ENCODE measurements around the gene MTURN. TPM values are rescaled to one million over a fixed set of nuclear protein-coding genes. Genes with fewer than 3 reads are reported as not detected.

MTURN gene
- total RNA-seq, 1 donor from 2014 or later, result 18.0 TPM

GRCh38 chr7:30180718-30181117 lies 45.9 kb downstream of the MTURN start:
- Histone ChIP-seq H3K9me3 (ENCODE audit: low read depth) (no peaks in the 10 kb centered on the region), H3K79me2 (ENCODE audit: low read depth) (no peaks in the 10 kb centered on the region), H4K20me1 (ENCODE audit: low read depth) (no peaks in the 10 kb centered on the region), H2AFZ (replicated peaks) (no peak overlapping the region), H3K27me3 (no peaks in the 10 kb centered on the region), H3F3A (ENCODE audit: low read depth) (no peaks in the 10 kb centered on the region), H3K4me2 (no peak overlapping the region), H3K4me1 (no peaks in the 10 kb centered on the region), H3K36me3 (no peaks in the 10 kb centered on the region), H3K4me3 (no peak overlapping the region), H3K9ac (no peak overlapping the region), H3K27ac (no peak overlapping the region)
- no peak for DNase-seq (ENCODE audit: low spot score)
- no peak overlapping the region for H3K27ac Mint-ChIP-seq
- no peak for TF ChIP-seq CTCF (IDR thresholded peaks at IDR 0.05)
- no peak for TF ChIP-seq EZH2phosphoT487 (IDR thresholded peaks at IDR 0.05)
- TF ChIP-seq EZH2 (IDR thresholded peaks at IDR 0.05), result no peak
- H3K27me3 Mint-ChIP-seq (ENCODE audit: insufficient read depth, low read depth), result peaks cover 2% of the 10 kb centered on the region
- H3K9me3 Mint-ChIP-seq, result peaks cover 3% of the 10 kb centered on the region
- no peak overlapping the region for H3K4me3 Mint-ChIP-seq
- H3K36me3 Mint-ChIP-seq, result no peaks in the 10 kb centered on the region
- peaks cover 2% of the 10 kb centered on the region for H3K4me1 Mint-ChIP-seq

- no peaks in the 10 kb centered on the region for H3K36me3 ChIP-seq
- H3K9ac ChIP-seq, result no peak overlapping the region
- H3K9me3 Mint-ChIP-seq, result peaks cover 4% of the 10 kb centered on the region
These were observed 46.4 kb downstream of the MTURN start for GRCh38 chr7:30181211-30181610.

GRCh38 chr7:30181736-30182522 lies 47.1 kb downstream of the MTURN start:
- no peaks in the 10 kb centered on the region for H3F3A ChIP-seq (ENCODE audit: low read depth)
- no peaks in the 10 kb centered on the region for H3K27me3 ChIP-seq
- no peaks in the 10 kb centered on the region for H3K36me3 ChIP-seq
- no peak overlapping the region for H3K27ac ChIP-seq
- DNase-seq (ENCODE audit: low spot score), result no peak
- no peak overlapping the region for H3K27ac Mint-ChIP-seq
- no peaks in the 10 kb centered on the region for H3K79me2 ChIP-seq (ENCODE audit: low read depth)
- H3K9me3 Mint-ChIP-seq, result peaks cover 10% of the 10 kb centered on the region
- peaks cover 2% of the 10 kb centered on the region for H3K27me3 Mint-ChIP-seq (ENCODE audit: insufficient read depth, low read depth)
- H3K9ac ChIP-seq, result no peak overlapping the region
- TF ChIP-seq EZH2 (IDR thresholded peaks at IDR 0.05), result no peak
- peaks cover under 1% of the 10 kb centered on the region for H3K4me1 Mint-ChIP-seq
- H2AFZ ChIP-seq (replicated peaks), result no peak overlapping the region
- H3K4me1 ChIP-seq, result no peaks in the 10 kb centered on the region
- no peak overlapping the region for H3K4me3 Mint-ChIP-seq
- H4K20me1 ChIP-seq (ENCODE audit: low read depth), result no peaks in the 10 kb centered on the region
- no peaks in the 10 kb centered on the region for H3K9me3 ChIP-seq (ENCODE audit: low read depth)
- H3K36me3 Mint-ChIP-seq, result no peaks in the 10 kb centered on the region
- no peak overlapping the region for H3K4me2 ChIP-seq
- H3K4me3 ChIP-seq, result no peak overlapping the region

More at GRCh38 chr7:30181211-30181610, 46.4 kb downstream of the MTURN start:
- Mint-ChIP-seq H3K36me3 (no peaks in the 10 kb centered on the region), H3K4me3 (no peak overlapping the region), H3K27me3 (ENCODE audit: insufficient read depth, low read depth) (peaks cover 2% of the 10 kb centered on the region), H3K27ac (no peak overlapping the region), H3K4me1 (peaks cover 2% of the 10 kb centered on the region)
- no peak for TF ChIP-seq CTCF (IDR thresholded peaks at IDR 0.05)
- TF ChIP-seq EZH2phosphoT487 (IDR thresholded peaks at IDR 0.05), result no peak
- no peak for TF ChIP-seq EZH2 (IDR thresholded peaks at IDR 0.05)
- Histone ChIP-seq H3K4me2 (no peak overlapping the region), H4K20me1 (ENCODE audit: low read depth) (no peaks in the 10 kb centered on the region), H2AFZ (replicated peaks) (no peak overlapping the region), H3K27me3 (no peaks in the 10 kb centered on the region), H3K4me1 (no peaks in the 10 kb centered on the region), H3F3A (ENCODE audit: low read depth) (no peaks in the 10 kb centered on the region), H3K27ac (no peak overlapping the region), H3K79me2 (ENCODE audit: low read depth) (no peaks in the 10 kb centered on the region), H3K9me3 (ENCODE audit: low read depth) (no peaks in the 10 kb centered on the region), H3K4me3 (no peak overlapping the region)
- no peak for DNase-seq (ENCODE audit: low spot score)

GRCh38 chr7:30182814-30183213 lies 48.0 kb downstream of the MTURN start:
- H4K20me1 ChIP-seq (ENCODE audit: low read depth), result no peaks in the 10 kb centered on the region

More at GRCh38 chr7:30182814-30183213, 48.0 kb downstream of the MTURN start:
- H3K4me1 ChIP-seq, result no peaks in the 10 kb centered on the region
- Mint-ChIP-seq H3K4me3 (no peak overlapping the region), H3K4me1 (no peaks in the 10 kb centered on the region), H3K27me3 (ENCODE audit: insufficient read depth, low read depth) (peaks cover 2% of the 10 kb centered on the region), H3K36me3 (no peaks in the 10 kb centered on the region), H3K9me3 (peaks cover 18% of the 10 kb centered on the region), H3K27ac (no peak overlapping the region)
- H3K27ac ChIP-seq, result no peak overlapping the region
- H3K79me2 ChIP-seq (ENCODE audit: low read depth), result no peaks in the 10 kb centered on the region
- H3K36me3 ChIP-seq, result no peaks in the 10 kb centered on the region
- no peak overlapping the region for H3K9ac ChIP-seq
- TF ChIP-seq CTCF (IDR thresholded peaks at IDR 0.05), result no peak
- H3F3A ChIP-seq (ENCODE audit: low read depth), result no peaks in the 10 kb centered on the region
- H3K27me3 ChIP-seq, result no peaks in the 10 kb centered on the region
- no peak overlapping the region for H2AFZ ChIP-seq (replicated peaks)
- no peak overlapping the region for H3K4me3 ChIP-seq
- DNase-seq (ENCODE audit: low spot score), result no peak
- H3K4me2 ChIP-seq, result no peak overlapping the region
- peaks cover 8% of the 10 kb centered on the region for H3K9me3 ChIP-seq (ENCODE audit: low read depth)

All from neural progenitor cell (in vitro differentiated cells).